ENCODE measurements around the gene KLHDC4. TPM values are rescaled to one million over a fixed set of nuclear protein-coding genes. Genes with fewer than 3 reads are reported as not detected.

Gene KLHDC4
- polyA plus RNA-seq, 1 of the 3 experiments (the other 2 are of a cell fraction): 51.2 TPM

DNA sequence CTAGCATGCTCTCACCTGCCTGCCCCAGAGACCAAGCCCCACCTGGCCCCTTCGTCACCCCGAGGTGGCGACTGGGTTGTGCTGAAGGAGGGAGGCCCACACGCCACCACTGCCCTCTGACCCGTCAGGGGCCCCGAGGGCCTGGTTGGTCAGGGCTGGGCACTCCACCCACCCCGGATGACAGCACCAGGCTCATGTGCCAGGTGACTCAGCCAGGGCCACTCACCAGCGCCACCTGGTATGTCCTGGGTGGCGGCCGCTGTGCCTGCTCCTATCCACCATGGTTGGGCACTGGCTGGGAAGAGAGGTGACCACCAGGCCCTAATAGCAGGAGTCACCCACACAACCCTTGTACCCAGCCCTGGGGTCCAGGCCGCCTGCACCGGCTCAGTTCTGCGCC lies 94.6 kb downstream of the KLHDC4 start (continued):
- TF ChIP-seq, protein P1, sequence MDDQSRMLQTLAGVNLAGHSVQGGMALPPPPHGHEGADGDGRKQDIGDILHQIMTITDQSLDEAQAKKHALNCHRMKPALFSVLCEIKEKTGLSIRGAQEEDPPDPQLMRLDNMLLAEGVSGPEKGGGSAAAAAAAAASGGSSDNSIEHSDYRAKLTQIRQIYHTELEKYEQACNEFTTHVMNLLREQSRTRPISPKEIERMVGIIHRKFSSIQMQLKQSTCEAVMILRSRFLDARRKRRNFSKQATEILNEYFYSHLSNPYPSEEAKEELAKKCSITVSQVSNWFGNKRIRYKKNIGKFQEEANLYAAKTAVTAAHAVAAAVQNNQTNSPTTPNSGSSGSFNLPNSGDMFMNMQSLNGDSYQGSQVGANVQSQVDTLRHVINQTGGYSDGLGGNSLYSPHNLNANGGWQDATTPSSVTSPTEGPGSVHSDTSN (IDR thresholded peaks at IDR 0.05): no peak
- no peak for TF ChIP-seq CHD2 (IDR thresholded peaks at IDR 0.05; ENCODE audit: low read length, partially characterized antibody)

DNA sequence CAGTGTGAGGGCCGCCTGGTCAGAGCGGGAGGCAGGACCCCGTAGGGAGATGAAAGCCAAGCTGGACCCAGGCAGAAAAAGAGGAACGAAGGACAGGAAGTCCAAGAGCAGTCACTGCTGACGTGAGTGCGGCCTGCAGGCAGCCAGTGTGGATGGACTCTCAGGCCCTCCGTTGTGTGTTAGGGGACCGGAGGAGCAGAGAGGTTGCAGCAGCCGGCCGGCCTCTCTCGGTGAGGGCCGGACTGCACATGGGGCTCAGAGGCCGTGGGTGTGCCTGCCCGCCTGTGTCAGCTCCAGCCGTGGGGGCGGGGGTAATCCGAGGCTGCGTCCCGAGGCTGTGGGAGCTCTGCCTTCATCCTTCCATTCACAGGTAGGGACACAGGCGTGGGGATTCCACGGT lies 96.1 kb downstream of the KLHDC4 start:
- Histone ChIP-seq H3K36me3 (replicated peaks in 1 of 2; ENCODE audit: control insufficient read depth in 1 of 2, insufficient read depth in 2 of 2, low read length in 1 of 2) (no peaks in the 10 kb centered on the region), H3K79me2 (ENCODE audit: insufficient read depth) (no peaks in the 10 kb centered on the region), H3K27me3 (ENCODE audit: insufficient read depth) (no peaks in the 10 kb centered on the region; the same call in 1 of the 2 replicates), H3K9ac (no peak overlapping the region), H2AFZ (ENCODE audit: low read depth) (no peak overlapping the region), H3F3A (replicated peaks; ENCODE audit: insufficient read depth) (no peaks in the 10 kb centered on the region), H3K9me3 (no peaks in the 10 kb centered on the region), H4K20me1 (ENCODE audit: insufficient read depth) (no peaks in the 10 kb centered on the region), H3K4me3 (ENCODE audit: low read depth in 2 of 2, low read length in 1 of 2) (no peak overlapping the region), H3K4me1 (ENCODE audit: control insufficient read depth in 1 of 2, insufficient read depth in 2 of 2, low read depth in 1 of 2, low read length in 1 of 2) (no peaks in the 10 kb centered on the region), H3K4me2 (no peak overlapping the region), H3K9me2 (no peaks in the 10 kb centered on the region), H3K27ac (ENCODE audit: low read depth in 2 of 2, low read length in 1 of 2) (no peak overlapping the region)
- no peak for DNase-seq
- ChIA-PET CTCF (interaction anchor here (1.3 kb wide), 1 partner anchor 33 kb away, joined by 4 read pairs; no protein-coding TSS in a partner anchor), POLR2A (no interaction called here)
- TF ChIP-seq ELF1 (IDR thresholded peaks at IDR 0.05) (no peak), RCOR1 (IDR thresholded peaks at IDR 0.05; ENCODE audit: low read length) (no peak), EP300 (IDR thresholded peaks at IDR 0.05; ENCODE audit: borderline replicate concordance in 1 of 2, low read depth in 1 of 2, low read length in 1 of 2) (no peak), GABPA (IDR thresholded peaks at IDR 0.05; ENCODE audit: low read depth) (no peak), TAF1 (IDR thresholded peaks at IDR 0.05; ENCODE audit: borderline replicate concordance, low read depth, low read length) (no peak), TCF12 (IDR thresholded peaks at IDR 0.05) (no peak), MXI1 (IDR thresholded peaks at IDR 0.05; ENCODE audit: low read depth, low read length) (no peak), FOXJ3 (CRISPR knock-in tag; IDR thresholded peaks at IDR 0.05) (no peak), GATA2 (CRISPR knock-in tag; IDR thresholded peaks at IDR 0.05) (no peak), NRF1 (IDR thresholded peaks at IDR 0.05; ENCODE audit: low read depth, low read length) (no peak), POLR2AphosphoS5 (IDR thresholded peaks at IDR 0.05; ENCODE audit: low read depth, low read length) (no peak), RFX5 (IDR thresholded peaks at IDR 0.05; ENCODE audit: low read length) (no peak)
- TF ChIP-seq, protein P2, sequence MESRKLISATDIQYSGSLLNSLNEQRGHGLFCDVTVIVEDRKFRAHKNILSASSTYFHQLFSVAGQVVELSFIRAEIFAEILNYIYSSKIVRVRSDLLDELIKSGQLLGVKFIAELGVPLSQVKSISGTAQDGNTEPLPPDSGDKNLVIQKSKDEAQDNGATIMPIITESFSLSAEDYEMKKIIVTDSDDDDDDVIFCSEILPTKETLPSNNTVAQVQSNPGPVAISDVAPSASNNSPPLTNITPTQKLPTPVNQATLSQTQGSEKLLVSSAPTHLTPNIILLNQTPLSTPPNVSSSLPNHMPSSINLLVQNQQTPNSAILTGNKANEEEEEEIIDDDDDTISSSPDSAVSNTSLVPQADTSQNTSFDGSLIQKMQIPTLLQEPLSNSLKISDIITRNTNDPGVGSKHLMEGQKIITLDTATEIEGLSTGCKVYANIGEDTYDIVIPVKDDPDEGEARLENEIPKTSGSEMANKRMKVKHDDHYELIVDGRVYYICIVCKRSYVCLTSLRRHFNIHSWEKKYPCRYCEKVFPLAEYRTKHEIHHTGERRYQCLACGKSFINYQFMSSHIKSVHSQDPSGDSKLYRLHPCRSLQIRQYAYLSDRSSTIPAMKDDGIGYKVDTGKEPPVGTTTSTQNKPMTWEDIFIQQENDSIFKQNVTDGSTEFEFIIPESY (IDR thresholded peaks at IDR 0.05; ENCODE audit: borderline replicate concordance, low read depth): no peak
- TF ChIP-seq, protein P3, sequence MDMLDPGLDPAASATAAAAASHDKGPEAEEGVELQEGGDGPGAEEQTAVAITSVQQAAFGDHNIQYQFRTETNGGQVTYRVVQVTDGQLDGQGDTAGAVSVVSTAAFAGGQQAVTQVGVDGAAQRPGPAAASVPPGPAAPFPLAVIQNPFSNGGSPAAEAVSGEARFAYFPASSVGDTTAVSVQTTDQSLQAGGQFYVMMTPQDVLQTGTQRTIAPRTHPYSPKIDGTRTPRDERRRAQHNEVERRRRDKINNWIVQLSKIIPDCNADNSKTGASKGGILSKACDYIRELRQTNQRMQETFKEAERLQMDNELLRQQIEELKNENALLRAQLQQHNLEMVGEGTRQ (IDR thresholded peaks at IDR 0.05; ENCODE audit: borderline replicate concordance, low read depth, low read length): no peak
- WGBS (ENCODE audit: low lambda C conversion rate): 62% methylated on average over 6 of the region's 21 CpGs

Data from SK-N-SH (cell line).